ENCODE measurements around the gene FURIN. TPM values are rescaled to one million over a fixed set of nuclear protein-coding genes. Genes with fewer than 3 reads are reported as not detected.

Gene FURIN
- total RNA-seq, 2 experiments from 2014 or later, result 97.4 to 104 TPM

- intact Hi-C loops (cut with DNase I, micrococcal nuclease), result no loop called here
- H3K4me1 Mint-ChIP-seq (ENCODE audit: low read depth), result peaks cover 20% of the 10 kb centered on the region
- H3K9me3 ChIP-seq (ENCODE audit: control insufficient read depth in 1 of 2, insufficient read depth in 1 of 2, low read length in 2 of 2), result no peaks in the 10 kb centered on the region
- ChIA-PET POLR2A (no interaction called here), CTCF (interaction anchor here (1.2 kb wide), 1 partner anchor 510 kb away, joined by 3 read pairs; no protein-coding TSS in a partner anchor)
- H3K27ac Mint-ChIP-seq, result peak overlapping the region; percentile 71
- TF ChIP-seq CTCF (IDR thresholded peaks at IDR 0.05), result no peak
- peak; percentile 72 for ATAC-seq (ENCODE audit: poor library complexity)
- H3K4me3 ChIP-seq (ENCODE audit: low read length), result peak overlapping the region; percentile 16
- H3K36me3 Mint-ChIP-seq (ENCODE audit: low read depth), result no peaks in the 10 kb centered on the region
- peak overlapping the region; percentile 11 for H3K4me3 Mint-ChIP-seq
- peak in 6 of 14 experiments; percentile 15 to 69 (median 37) for DNase-seq
- no peaks in the 10 kb centered on the region for H3K27me3 Mint-ChIP-seq
- no peaks in the 10 kb centered on the region for H3K9me3 Mint-ChIP-seq
- H3K4me1 ChIP-seq (ENCODE audit: insufficient read depth, low read length), result peaks cover 14% of the 10 kb centered on the region
- H3K27me3 ChIP-seq (ENCODE audit: control insufficient read depth in 1 of 2, insufficient read depth in 2 of 2, low read length in 2 of 2), result no peaks in the 10 kb centered on the region
- no peak overlapping the region for H3K27ac ChIP-seq (ENCODE audit: low read depth in 1 of 2, low read length in 2 of 2)
- H3K36me3 ChIP-seq (ENCODE audit: insufficient read depth, low read length), result no peaks in the 10 kb centered on the region
Observed at GRCh38 chr15:90829942-90830440, 38.4 kb upstream of the FURIN start.

- no peak overlapping the region for H3K4me3 Mint-ChIP-seq
- no peaks in the 10 kb centered on the region for H3K36me3 ChIP-seq (ENCODE audit: insufficient read depth, low read length)
- H3K4me1 Mint-ChIP-seq (ENCODE audit: low read depth), result peaks cover 41% of the 10 kb centered on the region
- intact Hi-C loops (cut with DNase I, micrococcal nuclease), result no loop called here
- no peaks in the 10 kb centered on the region for H3K27me3 ChIP-seq (ENCODE audit: control insufficient read depth in 1 of 2, insufficient read depth in 2 of 2, low read length in 2 of 2)
- no peaks in the 10 kb centered on the region for H3K36me3 Mint-ChIP-seq (ENCODE audit: low read depth)
- H3K4me1 ChIP-seq (ENCODE audit: insufficient read depth, low read length), result peaks cover 38% of the 10 kb centered on the region
- H3K4me3 ChIP-seq (ENCODE audit: low read length), result no peak overlapping the region
- ChIA-PET POLR2A (no interaction called here), CTCF (no interaction called here)
- ATAC-seq (ENCODE audit: poor library complexity), result no peak
- DNase-seq, result no peak
- no peak overlapping the region for H3K27ac ChIP-seq (ENCODE audit: low read depth in 1 of 2, low read length in 2 of 2)
- H3K27ac Mint-ChIP-seq, result no peak overlapping the region
- TF ChIP-seq CTCF (IDR thresholded peaks at IDR 0.05), result no peak
- no peaks in the 10 kb centered on the region for H3K9me3 Mint-ChIP-seq
- no peaks in the 10 kb centered on the region for H3K27me3 Mint-ChIP-seq
- H3K9me3 ChIP-seq (ENCODE audit: control insufficient read depth in 1 of 2, insufficient read depth in 1 of 2, low read length in 2 of 2), result no peaks in the 10 kb centered on the region
Observed at GRCh38 chr15:90834626-90835025, 33.8 kb upstream of the FURIN start.

GRCh38 chr15:90836296-90836871 lies 32.0 kb upstream of the FURIN start:
- DNase-seq (peak in 1 of 14 experiments; percentile 31), ATAC-seq (ENCODE audit: poor library complexity) (no peak)
- TF ChIP-seq CTCF (IDR thresholded peaks at IDR 0.05), result no peak
- H3K9me3 Mint-ChIP-seq, result no peaks in the 10 kb centered on the region
- H3K4me1 ChIP-seq (ENCODE audit: insufficient read depth, low read length), result peaks cover 36% of the 10 kb centered on the region
- H3K9me3 ChIP-seq (ENCODE audit: control insufficient read depth in 1 of 2, insufficient read depth in 1 of 2, low read length in 2 of 2), result no peaks in the 10 kb centered on the region
- H3K4me3 Mint-ChIP-seq, result no peak overlapping the region
- H3K27me3 ChIP-seq (ENCODE audit: control insufficient read depth in 1 of 2, insufficient read depth in 2 of 2, low read length in 2 of 2), result no peaks in the 10 kb centered on the region
- CTCF ChIA-PET, result no interaction called here
- H3K27ac ChIP-seq (ENCODE audit: low read depth in 1 of 2, low read length in 2 of 2), result no peak overlapping the region
- POLR2A ChIA-PET, result no interaction called here
- no peaks in the 10 kb centered on the region for H3K36me3 Mint-ChIP-seq (ENCODE audit: low read depth)
- H3K36me3 ChIP-seq (ENCODE audit: insufficient read depth, low read length), result no peaks in the 10 kb centered on the region
- peak overlapping the region; percentile 87 for H3K27ac Mint-ChIP-seq
- no peaks in the 10 kb centered on the region for H3K27me3 Mint-ChIP-seq
- H3K4me1 Mint-ChIP-seq (ENCODE audit: low read depth), result peaks cover 34% of the 10 kb centered on the region
- intact Hi-C loops (cut with DNase I, micrococcal nuclease), result no loop called here
- H3K4me3 ChIP-seq (ENCODE audit: low read length), result no peak overlapping the region

Data from CD4-positive, alpha-beta T cell (primary cell).